HEK293 (cell line): ENCODE measurements around the gene COX10.

Source experiments
- CTCF ChIA-PET: fragments of 350-600 bp; formaldehyde crosslinking; extraction: SDS; loops from one replicate; lab custom pipeline; 2021; ENCODE audit warnings: antibody characterized with exemption; lab: Yijun Ruan, JAX
- POLR2A ChIA-PET: fragments of 300-600 bp; formaldehyde crosslinking; extraction: SDS; loops from one replicate; lab custom pipeline; 2020; ENCODE audit warnings: antibody characterized with exemption, inconsistent platforms; lab: Yijun Ruan, JAX
- H3K27ac ChIP-seq: fragments of 200-500 bp; sonication (Bioruptor generic); 2 replicates; pipeline ENCODE4 v1.5.1; 2014; ENCODE audit warnings: low read depth, low read length, control low read depth, inconsistent platforms; ENCODE audit errors: extremely low read depth
- H3K36me3 ChIP-seq, 2 experiments: fragments of 200-500 bp in 1 of 2; sonication (Bioruptor generic) in 1 of 2; 1 replicate in 1 of 2; 2 replicates in 1 of 2; pipeline ENCODE4 v1.5.1; 2014 to 2017; ENCODE audit warnings: inconsistent platforms in 2 of 2, low read length in 2 of 2; ENCODE audit not compliant: control insufficient read depth in 2 of 2, insufficient read depth in 1 of 2
- H3K4me1 ChIP-seq: fragments of 200-500 bp; sonication (Bioruptor generic); 2 replicates; pipeline ENCODE4 v1.5.1; 2014; ENCODE audit warnings: mild to moderate bottlenecking, low read length, inconsistent platforms; ENCODE audit not compliant: control insufficient read depth, insufficient read depth
- H3K4me3 ChIP-seq: 2 replicates; pipeline ENCODE4 v1.5.1; 2011; ENCODE audit warnings: low read depth, mild to moderate bottlenecking, control low read depth, low read length, moderate library complexity
- H3K9me3 ChIP-seq: fragments of 200-500 bp; sonication (Bioruptor generic); 2 replicates; pipeline ENCODE4 v1.5.1; 2014; ENCODE audit warnings: low read depth, low read length, inconsistent platforms; ENCODE audit not compliant: control insufficient read depth, insufficient read depth
- ATF2 ChIP-seq: fragments of 450-650 bp; formaldehyde crosslinking; IDR thresholded peaks from 2 replicates; pipeline ENCODE4 v1.5.1; 2016; ENCODE audit warnings: missing biosample characterization, missing genetic modification characterization, low read depth
- HOXC10 ChIP-seq: sonication (generic); formaldehyde crosslinking; IDR thresholded peaks from 2 replicates; pipeline ENCODE4 v1.8.1; 2023; ENCODE audit warnings: mild to moderate bottlenecking, missing genetic modification reagents
- KLF10 ChIP-seq: fragments of 450-650 bp; IDR thresholded peaks from 2 replicates; pipeline ENCODE4 v1.5.1; 2018; ENCODE audit warnings: missing biosample characterization, mild to moderate bottlenecking, missing genetic modification characterization
- MYNN ChIP-seq: fragments of 450-650 bp; formaldehyde crosslinking; IDR thresholded peaks from 2 replicates; pipeline ENCODE4 v1.5.1; 2016; ENCODE audit warnings: missing biosample characterization, missing genetic modification characterization, borderline replicate concordance
- PRDM1 ChIP-seq: fragments of 450-650 bp; formaldehyde crosslinking; IDR thresholded peaks from 2 replicates; pipeline ENCODE4; 2016; ENCODE audit warnings: missing biosample characterization, missing genetic modification characterization
- ZBTB17 ChIP-seq: fragments of 450-650 bp; formaldehyde crosslinking; IDR thresholded peaks from 2 replicates; pipeline ENCODE4 v1.5.1; 2016; ENCODE audit warnings: missing biosample characterization, missing genetic modification characterization
- ZFHX2 ChIP-seq: fragments of 450-650 bp; formaldehyde crosslinking; conservative IDR thresholded peaks from 2 replicates; pipeline ENCODE4 v1.5.1; 2016; ENCODE audit warnings: missing biosample characterization, missing genetic modification characterization
- ZNF132 ChIP-seq: fragments of 450-650 bp; formaldehyde crosslinking; IDR thresholded peaks from 2 replicates; pipeline ENCODE4 v1.5.1; 2017; ENCODE audit warnings: missing biosample characterization, missing genetic modification characterization, borderline replicate concordance
- ZNF133 ChIP-seq: fragments of 450-650 bp; formaldehyde crosslinking; IDR thresholded peaks from 2 replicates; pipeline ENCODE4 v1.5.1; 2016; ENCODE audit warnings: missing biosample characterization, missing genetic modification characterization
- ZNF146 ChIP-seq: fragments of 450-650 bp; formaldehyde crosslinking; IDR thresholded peaks from 2 replicates; pipeline ENCODE4 v1.5.1; 2016; ENCODE audit warnings: missing biosample characterization, missing genetic modification characterization
- ZNF184 ChIP-seq: fragments of 450-650 bp; IDR thresholded peaks from 2 replicates; pipeline ENCODE4 v1.5.1; 2018; ENCODE audit warnings: missing biosample characterization, mild to moderate bottlenecking, missing genetic modification characterization
- ZNF2 ChIP-seq: fragments of 450-650 bp; formaldehyde crosslinking; IDR thresholded peaks from 2 replicates; pipeline ENCODE4 v1.5.1; 2016; ENCODE audit warnings: missing biosample characterization, missing genetic modification characterization
- ZNF211 ChIP-seq: fragments of 450-650 bp; formaldehyde crosslinking; IDR thresholded peaks from 2 replicates; pipeline ENCODE4 v1.5.1; 2016; ENCODE audit warnings: low read depth, missing biosample characterization, missing genetic modification characterization
- ZNF280D ChIP-seq: fragments of 450-650 bp; formaldehyde crosslinking; IDR thresholded peaks from 2 replicates; pipeline ENCODE4 v1.5.1; 2016; ENCODE audit warnings: missing biosample characterization, missing genetic modification characterization
- ZNF292 ChIP-seq: fragments of 450-650 bp; formaldehyde crosslinking; IDR thresholded peaks from 2 replicates; pipeline ENCODE4 v1.5.1; 2016; ENCODE audit warnings: low read depth, missing biosample characterization, missing genetic modification characterization, borderline replicate concordance
- ZNF324 ChIP-seq: fragments of 450-650 bp; formaldehyde crosslinking; IDR thresholded peaks from 2 replicates; pipeline ENCODE4 v1.5.1; 2016; ENCODE audit warnings: missing biosample characterization, missing genetic modification characterization
- ZNF37A ChIP-seq: fragments of 450-650 bp; IDR thresholded peaks from 2 replicates; pipeline ENCODE4 v1.5.1; 2018; ENCODE audit warnings: missing biosample characterization, missing genetic modification characterization
- ZNF416 ChIP-seq: fragments of 450-650 bp; formaldehyde crosslinking; IDR thresholded peaks from 2 replicates; pipeline ENCODE4 v1.5.1; 2016; ENCODE audit warnings: missing biosample characterization, missing genetic modification characterization
- ZNF514 ChIP-seq: fragments of 450-650 bp; formaldehyde crosslinking; IDR thresholded peaks from 2 replicates; pipeline ENCODE4 v1.5.1; 2016; ENCODE audit warnings: missing biosample characterization, missing genetic modification characterization
- ZNF544 ChIP-seq: fragments of 450-650 bp; formaldehyde crosslinking; IDR thresholded peaks from 2 replicates; pipeline ENCODE4 v1.5.0; 2017; ENCODE audit warnings: missing biosample characterization, missing genetic modification characterization
- ZNF560 ChIP-seq: fragments of 450-650 bp; formaldehyde crosslinking; IDR thresholded peaks from 2 replicates; pipeline ENCODE4 v1.5.1; 2017; ENCODE audit warnings: missing biosample characterization, missing genetic modification characterization, borderline replicate concordance
- ZNF654 ChIP-seq: fragments of 450-650 bp; formaldehyde crosslinking; IDR thresholded peaks from 2 replicates; pipeline ENCODE4 v1.5.1; 2016; ENCODE audit warnings: low read depth, missing biosample characterization, missing genetic modification characterization
- ZNF701 ChIP-seq: fragments of 450-650 bp; formaldehyde crosslinking; IDR thresholded peaks from 2 replicates; pipeline ENCODE4 v1.5.1; 2016; ENCODE audit warnings: missing biosample characterization, missing genetic modification characterization
- ZNF776 ChIP-seq: fragments of 450-650 bp; formaldehyde crosslinking; IDR thresholded peaks from 2 replicates; pipeline ENCODE4 v1.5.0; 2017; ENCODE audit warnings: missing biosample characterization, missing genetic modification characterization, borderline replicate concordance
- ZNF792 ChIP-seq: fragments of 450-650 bp; formaldehyde crosslinking; IDR thresholded peaks from 2 replicates; pipeline ENCODE4 v1.5.1; 2016; ENCODE audit warnings: missing biosample characterization, missing genetic modification characterization
- ZNF837 ChIP-seq: fragments of 450-650 bp; formaldehyde crosslinking; IDR thresholded peaks from 2 replicates; pipeline ENCODE4 v1.5.1; 2016; ENCODE audit warnings: missing biosample characterization, missing genetic modification characterization
- ZSCAN30 ChIP-seq: fragments of 450-650 bp; IDR thresholded peaks from 2 replicates; pipeline ENCODE4 v1.5.1; 2018; ENCODE audit warnings: missing biosample characterization, mild to moderate bottlenecking, missing genetic modification characterization, moderate library complexity

COX10 gene

GRCh38 chr17:14197057-14197456 is 127.8 kb downstream of the COX10 start:
- Histone ChIP-seq H3K27ac (no peak overlapping the region), H3K9me3 (no peaks in the 10 kb centered on the region), H3K4me1 (peaks cover 10% of the 10 kb centered on the region), H3K4me3 (no peak overlapping the region), H3K36me3 (no peaks in the 10 kb centered on the region)
- ChIA-PET CTCF (interaction anchor here (0.6 to 0.9 kb wide), 2 partner anchors 15 to 59 kb away, joined by 3 read pairs; no protein-coding TSS in a partner anchor), POLR2A (no interaction called here)
- TF ChIP-seq ZNF292 (no peak), ZNF792 (no peak), PRDM1 (tag by site-specific recombination) (no peak), ZNF211 (tag by site-specific recombination) (no peak), ZBTB17 (no peak), ZNF544 (tag by site-specific recombination) (no peak), ZNF132 (tag by site-specific recombination) (no peak), ZNF776 (tag by site-specific recombination) (no peak), ZNF133 (tag by site-specific recombination) (no peak), ZNF701 (tag by site-specific recombination) (no peak), ZNF37A (tag by site-specific recombination) (no peak)

- Histone ChIP-seq H3K36me3 (no peaks in the 10 kb centered on the region), H3K27ac (no peak overlapping the region), H3K4me1 (peaks cover 10% of the 10 kb centered on the region), H3K4me3 (no peak overlapping the region), H3K9me3 (no peaks in the 10 kb centered on the region)
- ChIA-PET POLR2A (no interaction called here), CTCF (interaction anchor here (0.6 to 0.9 kb wide), 4 partner anchors 9 to 343 kb away, joined by 3 to 5 read pairs (median 4); no protein-coding TSS in a partner anchor)
- no peak for TF ChIP-seq ZSCAN30 (tag by site-specific recombination)
- TF ChIP-seq HOXC10 (CRISPR knock-in tag), result no peak
- no peak for TF ChIP-seq ZNF37A (tag by site-specific recombination)
- no peak for TF ChIP-seq KLF10
- no peak for TF ChIP-seq ZNF280D (tag by site-specific recombination)
- no peak for TF ChIP-seq ZNF654 (tag by site-specific recombination)
- TF ChIP-seq ZNF324 (tag by site-specific recombination), result no peak
- no peak for TF ChIP-seq ZNF416 (tag by site-specific recombination)
- no peak for TF ChIP-seq ZNF514 (tag by site-specific recombination)
- TF ChIP-seq MYNN (tag by site-specific recombination), result no peak
- TF ChIP-seq ZNF560 (tag by site-specific recombination), result no peak
- TF ChIP-seq ATF2 (tag by site-specific recombination), result no peak
- TF ChIP-seq ZNF2, result no peak
- TF ChIP-seq ZNF184 (tag by site-specific recombination), result no peak
- TF ChIP-seq ZNF146 (tag by site-specific recombination), result no peak
- no peak for TF ChIP-seq ZNF837 (tag by site-specific recombination)
- TF ChIP-seq ZFHX2 (tag by site-specific recombination), result no peak
Measured at GRCh38 chr17:14197586-14197985, 128.3 kb downstream of the COX10 start.
